Fibroblast of the aortic adventitia (primary cell): ENCODE data around the gene RBBP8. TPM values are rescaled to one million over a fixed set of nuclear protein-coding genes. Genes with fewer than 3 reads are reported as not detected.

Experiments
- DNase-seq: peaks from one replicate; pipeline ENCODE4 v3.0.0-alpha.2; 2010; ENCODE audit warnings: low read depth
- H3K4me3 ChIP-seq: 2 replicates; pipeline ENCODE4 v1.5.1; 2011; ENCODE audit warnings: low read depth, mild to moderate bottlenecking, control low read depth, low read length, moderate library complexity
- CTCF ChIP-seq: IDR thresholded peaks from 2 replicates; pipeline ENCODE4 v1.5.1; 2011; ENCODE audit warnings: mild to moderate bottlenecking, low read length, control low read depth, inconsistent platforms; ENCODE audit not compliant: insufficient read depth
- total RNA-seq: library from RNA; depleted of rRNA; stranded (reverse); fragments of >200 nt; gene quantifications from 2 replicates; pipeline ENCODE4 v1.2.3, GENCODE V29; 2012; ENCODE audit warnings: low replicate concordance

RBBP8 gene
- total RNA-seq, 1 donor: 80.1 TPM

DNA sequence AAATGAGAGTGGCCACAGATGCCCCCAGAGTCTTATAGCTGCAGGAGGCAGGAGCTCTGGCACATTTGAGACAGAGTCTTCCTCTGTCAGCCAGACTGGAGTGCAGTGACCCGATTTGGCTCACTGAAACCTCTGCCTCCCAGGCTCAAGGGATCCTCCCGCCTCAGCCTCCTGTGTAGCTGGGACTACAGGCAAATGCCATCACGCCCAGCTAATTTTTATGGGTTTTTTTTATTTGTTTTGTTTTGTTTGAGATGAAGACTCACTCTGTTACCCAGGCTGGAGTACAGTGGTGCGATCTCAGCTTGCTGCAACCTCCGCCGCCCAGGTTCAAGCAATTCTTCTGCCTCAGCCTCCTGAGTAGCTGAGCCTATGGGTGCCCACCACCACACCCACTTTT lies 121.4 kb downstream of the RBBP8 start:
- DNase-seq: no peak
- no peak for TF ChIP-seq CTCF

DNA sequence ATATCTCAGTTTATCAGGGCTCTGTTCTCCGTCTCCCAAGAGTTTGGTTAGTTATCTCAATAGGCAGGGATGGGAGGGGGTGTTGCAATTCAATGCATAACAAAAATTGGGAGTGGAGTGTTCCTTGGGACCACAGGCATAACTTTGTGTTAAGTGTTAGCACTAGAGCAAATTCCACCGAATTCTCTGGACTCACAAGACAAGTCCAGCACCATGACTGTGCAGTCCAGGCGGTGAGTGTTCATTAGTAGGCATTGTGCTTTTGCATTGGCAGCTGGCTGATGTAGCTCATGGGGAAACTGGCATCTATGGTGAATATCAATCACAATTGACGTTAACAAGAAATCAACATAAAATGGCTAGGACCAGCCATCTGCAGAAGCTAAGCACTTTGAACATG lies 123.2 kb downstream of the RBBP8 start:
- no peak for DNase-seq
- TF ChIP-seq CTCF: no peak
- no peak overlapping the region for H3K4me3 ChIP-seq

More for the DNA sequence above, 121.4 kb downstream of the RBBP8 start:
- no peak overlapping the region for H3K4me3 ChIP-seq

GRCh38 chr18:23057096-23057495 lies 124.0 kb downstream of the RBBP8 start:
- no peak for DNase-seq
- no peak for TF ChIP-seq CTCF
- H3K4me3 ChIP-seq: no peak overlapping the region

DNA sequence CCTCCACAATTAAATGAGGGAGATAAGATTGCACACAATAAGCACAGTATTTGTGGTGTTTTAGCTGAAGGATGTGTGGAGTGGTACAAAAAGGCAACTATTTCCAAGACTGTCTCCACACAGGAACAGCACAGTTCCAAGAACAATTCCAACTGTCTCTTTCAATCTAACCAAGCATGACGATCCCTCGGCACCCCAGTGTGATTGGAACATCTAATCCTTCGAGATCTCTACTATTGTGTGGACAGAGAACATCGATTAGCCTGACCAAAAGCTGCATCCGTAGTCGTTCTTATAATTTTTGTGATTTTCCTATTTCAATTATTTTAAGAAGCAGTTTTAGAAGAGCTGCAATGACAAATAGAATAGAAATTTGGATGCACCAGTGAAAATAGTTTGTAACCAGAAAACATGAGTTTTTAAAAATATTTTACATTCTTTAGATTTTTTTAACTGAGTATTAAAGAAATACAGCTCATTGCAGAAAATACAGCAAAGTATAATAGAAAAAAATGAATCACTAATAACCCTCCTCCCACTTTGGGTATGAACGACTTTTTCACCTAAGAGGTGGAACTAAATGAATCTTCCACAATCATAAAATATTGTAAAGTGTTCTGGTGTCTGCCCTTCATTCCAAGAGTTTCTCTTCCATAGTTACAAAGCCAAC lies 125.8 kb downstream of the RBBP8 start:
- DNase-seq: no peak
- no peak overlapping the region for H3K4me3 ChIP-seq

DNA sequence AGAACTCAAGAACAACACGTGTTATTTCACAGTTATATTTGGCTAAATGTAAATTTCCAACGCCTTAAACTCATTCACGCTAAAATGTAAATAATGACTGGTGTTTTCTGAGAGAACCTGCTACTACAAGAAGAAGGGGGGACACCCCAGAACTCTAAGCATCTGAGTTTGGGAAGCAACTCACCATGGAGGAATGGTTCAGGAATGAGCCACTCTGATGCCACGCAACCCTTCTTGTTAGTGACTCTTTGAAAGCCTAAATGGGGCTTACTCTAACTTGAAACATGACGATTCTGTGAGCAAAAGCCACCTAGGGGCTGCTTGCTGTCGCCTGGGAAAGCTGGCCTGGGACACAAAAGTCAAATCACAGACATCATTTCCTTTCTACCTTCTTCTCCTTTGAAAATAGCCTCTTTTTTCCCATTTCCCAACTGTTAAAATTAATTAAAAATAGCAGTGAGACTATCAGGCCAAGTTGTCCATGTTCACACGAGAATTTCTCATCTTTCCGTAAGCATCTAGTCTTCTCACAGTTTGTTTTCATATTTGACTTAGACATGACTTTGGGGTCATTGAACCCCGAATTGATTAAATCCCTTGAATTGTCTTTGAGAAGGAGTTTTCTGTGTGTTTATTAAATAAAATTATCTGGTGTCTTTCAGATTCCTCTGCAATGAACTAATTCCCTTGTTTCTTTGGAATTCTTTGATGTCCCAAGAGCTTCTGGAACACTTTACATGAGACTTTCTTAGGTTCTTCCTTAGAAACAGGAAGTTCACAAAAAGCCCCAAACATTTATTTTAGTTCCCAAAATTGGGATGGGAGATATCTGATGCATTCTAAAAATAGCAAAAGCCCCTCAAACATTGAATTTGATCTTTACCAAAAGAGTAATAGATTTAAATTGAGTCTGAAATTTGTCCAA lies 126.7 kb downstream of the RBBP8 start:
- H3K4me3 ChIP-seq: no peak overlapping the region
- TF ChIP-seq CTCF: no peak
- DNase-seq: no peak

More for the DNA sequence above, 125.8 kb downstream of the RBBP8 start:
- TF ChIP-seq CTCF: no peak

GRCh38 chr18:23062011-23062410 lies 128.9 kb downstream of the RBBP8 start:
- no peak for DNase-seq
- no peak overlapping the region for H3K4me3 ChIP-seq
- no peak for TF ChIP-seq CTCF
